Astrocyte (in vitro differentiated cells and primary cell): Measurements from ENCODE around the gene ZNF532.

Experiments used
- CTCF ChIP-seq: IDR thresholded peaks from 2 replicates; pipeline ENCODE4 v1.5.1; 2011; ENCODE audit warnings: low read depth, mild to moderate bottlenecking, inconsistent platforms, low read length, moderate library complexity; ENCODE audit not compliant: insufficient read depth
- EZH2 ChIP-seq: IDR thresholded peaks from 2 replicates; pipeline ENCODE4 v1.6.1; 2012; ENCODE audit warnings: mild to moderate bottlenecking, low read length, inconsistent platforms; ENCODE audit not compliant: insufficient read depth

GRCh38 chr18:58866773-58867150 is 2.1 kb downstream of the ZNF532 start:
- TF ChIP-seq CTCF: no peak
- TF ChIP-seq EZH2: no peak
